WTC11 (cell line): ENCODE results near the gene PDGFRB. TPM values are rescaled to one million over a fixed set of nuclear protein-coding genes. Genes with fewer than 3 reads are reported as not detected.

ENCODE experiments used
- ATAC-seq: fragments of 200-7000 bp; cut with Tn5 transposase; 2 replicates; pipeline ENCODE4 v1.10.0; 2021; ENCODE audit warnings: mild to moderate bottlenecking, moderate library complexity
- CTCF ChIA-PET: fragments of 300-600 bp; sonication (Branson Sonifier 250); formaldehyde crosslinking; loops from one replicate; lab custom pipeline; 2021; ENCODE audit warnings: antibody characterized with exemption; lab: Charles Lee
- POLR2A ChIA-PET: fragments of 350-600 bp; sonication (Branson Sonifier 250); formaldehyde crosslinking; loops from one replicate; lab custom pipeline; 2021; ENCODE audit warnings: antibody characterized with exemption; lab: Charles Lee
- DNase-seq: peaks from one replicate; pipeline ENCODE4 v3.0.0; 2021; ENCODE audit warnings: low spot score
- H3K27ac Mint-ChIP-seq: 2 replicates; pipeline ENCODE4 v1.8.0; 2021; ENCODE audit warnings: mixed read lengths
- H3K27me3 Mint-ChIP-seq: 2 replicates; pipeline ENCODE4 v1.8.0; 2021; ENCODE audit warnings: low read depth, mild to moderate bottlenecking, moderate library complexity, mixed read lengths
- H3K36me3 Mint-ChIP-seq: 2 replicates; pipeline ENCODE4 v1.8.0; 2021; ENCODE audit warnings: mixed read lengths
- H3K4me1 Mint-ChIP-seq: 2 replicates; pipeline ENCODE4 v1.8.0; 2022; ENCODE audit warnings: mixed read lengths
- H3K4me3 Mint-ChIP-seq: 2 replicates; pipeline ENCODE4 v1.8.0; 2021; ENCODE audit warnings: mild to moderate bottlenecking, moderate library complexity, mixed read lengths
- H3K9me3 Mint-ChIP-seq: 2 replicates; pipeline ENCODE4 v1.8.0; 2021; ENCODE audit warnings: mixed read lengths
- ARID4B ChIP-seq: sonication (generic); formaldehyde crosslinking; IDR thresholded peaks from 2 replicates; pipeline ENCODE4 v1.8.0; 2023; ENCODE audit warnings: missing genetic modification reagents, mild to moderate bottlenecking, borderline replicate concordance
- ATF3 ChIP-seq: sonication (generic); formaldehyde crosslinking; conservative IDR thresholded peaks from 2 replicates; pipeline ENCODE4 v1.8.1; 2022; ENCODE audit warnings: mild to moderate bottlenecking, missing genetic modification reagents
- CREB1 ChIP-seq: sonication (generic); formaldehyde crosslinking; IDR thresholded peaks from 2 replicates; pipeline ENCODE4 v1.8.0; 2023; ENCODE audit warnings: mild to moderate bottlenecking, missing genetic modification reagents
- E2F1 ChIP-seq: sonication (generic); formaldehyde crosslinking; IDR thresholded peaks from 2 replicates; pipeline ENCODE4 v1.8.0; 2022; ENCODE audit warnings: mild to moderate bottlenecking, missing genetic modification reagents
- IRF1 ChIP-seq: sonication (generic); formaldehyde crosslinking; IDR thresholded peaks from 2 replicates; pipeline ENCODE4 v1.8.0; 2023; ENCODE audit warnings: missing genetic modification reagents
- OVOL2 ChIP-seq: fragments of 250-450 bp; sonication (Bioruptor Pico); IDR thresholded peaks from 2 replicates; pipeline ENCODE4 v1.9.0; 2021; ENCODE audit warnings: mild to moderate bottlenecking, borderline replicate concordance
- PREB ChIP-seq: sonication (generic); formaldehyde crosslinking; IDR thresholded peaks from 2 replicates; pipeline ENCODE4 v1.8.1; 2022; ENCODE audit warnings: mild to moderate bottlenecking, missing genetic modification reagents, moderate library complexity, borderline replicate concordance
- SMAD3 ChIP-seq: sonication (generic); formaldehyde crosslinking; IDR thresholded peaks from 2 replicates; pipeline ENCODE4 v1.8.0; 2022; ENCODE audit warnings: missing genetic modification reagents, mild to moderate bottlenecking, borderline replicate concordance
- TEAD1 ChIP-seq: sonication (generic); formaldehyde crosslinking; IDR thresholded peaks from 2 replicates; pipeline ENCODE4 v1.8.0; 2022; ENCODE audit warnings: mild to moderate bottlenecking, missing genetic modification reagents
- ZBTB43 ChIP-seq: sonication (generic); formaldehyde crosslinking; IDR thresholded peaks from 2 replicates; pipeline ENCODE4 v1.8.1; 2023; ENCODE audit warnings: mild to moderate bottlenecking, missing genetic modification reagents
- ZMAT4 ChIP-seq: fragments of 250-450 bp; sonication (Bioruptor Pico); IDR thresholded peaks from 2 replicates; pipeline ENCODE4 v1.9.0; 2021; ENCODE audit warnings: mild to moderate bottlenecking
- ZNF396 ChIP-seq: fragments of 250-450 bp; sonication (Bioruptor Pico); IDR thresholded peaks from 2 replicates; pipeline ENCODE4 v1.8.0; 2021; ENCODE audit warnings: mild to moderate bottlenecking, moderate library complexity, borderline replicate concordance
- ZNF512 ChIP-seq: sonication (generic); formaldehyde crosslinking; IDR thresholded peaks from 2 replicates; pipeline ENCODE4 v1.8.1; 2022; ENCODE audit warnings: missing genetic modification reagents, borderline replicate concordance
- total RNA-seq: library from RNA; stranded (reverse); gene quantifications from 3 replicates; pipeline ENCODE4 v1.2.3, GENCODE V29; 2021

Gene PDGFRB
- total RNA-seq, 1 experiment from 2014 or later = 5.1 TPM

- ChIA-PET POLR2A (no interaction called here), CTCF (interaction anchor here (0.7 to 1.8 kb wide), 2 partner anchors 19 to 38 kb away, joined by 3 to 6 read pairs; no protein-coding TSS in a partner anchor)
- DNase-seq (no peak), ATAC-seq (no peak)
- Mint-ChIP-seq H3K4me3 (no peak overlapping the region), H3K9me3 (no peaks in the 10 kb centered on the region), H3K27ac (no peak overlapping the region), H3K4me1 (peaks cover 21% of the 10 kb centered on the region), H3K27me3 (peaks cover 28% of the 10 kb centered on the region), H3K36me3 (no peaks in the 10 kb centered on the region)
- TF ChIP-seq ARID4B (CRISPR knock-in tag) (no peak), ZMAT4 (CRISPR knock-in tag) (no peak), CREB1 (CRISPR knock-in tag) (no peak), ZBTB43 (no peak), PREB (CRISPR knock-in tag) (no peak), IRF1 (no peak), ZNF512 (no peak), TEAD1 (CRISPR knock-in tag) (no peak), ATF3 (no peak), E2F1 (CRISPR knock-in tag) (no peak), SMAD3 (no peak), OVOL2 (CRISPR knock-in tag) (no peak), ZNF396 (CRISPR knock-in tag) (no peak)
Observed at GRCh38 chr5:150181766-150182545, 26.3 kb upstream of the PDGFRB start.
